Testis (tissue), 3 donors: Measurements from ENCODE around the gene LCK. TPM values are rescaled to one million over a fixed set of nuclear protein-coding genes. Genes with fewer than 3 reads are reported as not detected.
A peak's percentile ranks its signal among the peaks of the same experiment; 100 is the strongest.

Experiments
- DNase-seq: peaks from one replicate; pipeline ENCODE4 v3.0.0-alpha.2; 2019
- H3K27ac ChIP-seq, 2 donors: fragments of 200-600 bp; sonication (generic); one replicate each; pipeline ENCODE4 v1.5.1; 2019
- H3K27me3 ChIP-seq: fragments of 200-600 bp; sonication (generic); one replicate; pipeline ENCODE4 v1.5.1; 2019
- H3K36me3 ChIP-seq: fragments of 200-600 bp; sonication (generic); one replicate; pipeline ENCODE4 v1.5.1; 2017; ENCODE audit warnings: low read depth; ENCODE audit errors: missing control alignments
- H3K4me1 ChIP-seq: fragments of 200-600 bp; sonication (generic); one replicate; pipeline ENCODE4 v1.5.1; 2019
- H3K4me3 ChIP-seq, 2 donors: fragments of 200-600 bp; sonication (generic); one replicate each; pipeline ENCODE4 v1.5.1; 2017 to 2019
- H3K9me3 ChIP-seq: fragments of 200-600 bp; sonication (generic); one replicate; pipeline ENCODE4 v1.5.1; 2017
- POLR2A ChIP-seq: fragments of 450-650 bp; IDR thresholded peaks from one replicate; pipeline ENCODE4 v1.6.1; 2017; ENCODE audit warnings: antibody characterized with exemption, mild to moderate bottlenecking, moderate library complexity
- WGBS, 2 donors: methylation state at CpG; one replicate each; pipeline ENCODE4 v1.1.5; 2018; 5-methylcytosine and 5-hydroxymethylcytosine counted together
- intact Hi-C: fragments of 100-400 bp; cut with DNase I; formaldehyde crosslinking; loops from one replicate; pipeline ENCODE4 v1.15.1; 2023; ENCODE audit warnings: low total_unique reads
- polyA plus RNA-seq: library from polyadenylated mRNA; stranded (reverse); fragments of 350-450 nt; fragmentation: Illumina TruSeq; extraction: RNeasy Lipid Tissue Mini Kit (QIAGEN cat#74804); gene quantifications from one replicate; pipeline ENCODE4 v1.2.3, GENCODE V29; 2014; ENCODE audit warnings: low read depth, low replicate concordance; ENCODE audit not compliant: insufficient read depth
- total RNA-seq, 2 donors: library from RNA; depleted of rRNA; stranded (reverse); fragments of >200 nt; gene quantifications; one replicate each; pipeline ENCODE4 v1.2.3, GENCODE V29; 2016
- TF ChIP-seq, protein P1 (sequence below), 3 experiments: fragments of 450-650 bp in 2 of 3; fragments of 200-600 bp in 1 of 3; sonication (generic) in 1 of 3; IDR thresholded peaks; one replicate each; pipeline ENCODE4 v1.5.1; 2016 to 2019; ENCODE audit warnings: antibody characterized with exemption in 3 of 3, mild to moderate bottlenecking in 2 of 3, moderate library complexity in 1 of 3

Gene LCK
- total and polyA plus RNA-seq, 3 donors from 2014 or later, result 0.79 to 4.3 (median 3.2) TPM

GRCh38 chr1:32272557-32273390, 21.7 kb downstream of the LCK start:
- no peak for DNase-seq
- 71 to 72% methylated on average over 7 of the region's 7 CpGs for WGBS, 2 donors
- no peak overlapping the region for H3K4me3 ChIP-seq
- intact Hi-C loops, result no loop called here
- no peaks in the 10 kb centered on the region for H3K27me3 ChIP-seq
- no peak overlapping the region for H3K27ac ChIP-seq
- no peaks in the 10 kb centered on the region for H3K9me3 ChIP-seq
- no peak for TF ChIP-seq POLR2A
- TF ChIP-seq, protein P1, sequence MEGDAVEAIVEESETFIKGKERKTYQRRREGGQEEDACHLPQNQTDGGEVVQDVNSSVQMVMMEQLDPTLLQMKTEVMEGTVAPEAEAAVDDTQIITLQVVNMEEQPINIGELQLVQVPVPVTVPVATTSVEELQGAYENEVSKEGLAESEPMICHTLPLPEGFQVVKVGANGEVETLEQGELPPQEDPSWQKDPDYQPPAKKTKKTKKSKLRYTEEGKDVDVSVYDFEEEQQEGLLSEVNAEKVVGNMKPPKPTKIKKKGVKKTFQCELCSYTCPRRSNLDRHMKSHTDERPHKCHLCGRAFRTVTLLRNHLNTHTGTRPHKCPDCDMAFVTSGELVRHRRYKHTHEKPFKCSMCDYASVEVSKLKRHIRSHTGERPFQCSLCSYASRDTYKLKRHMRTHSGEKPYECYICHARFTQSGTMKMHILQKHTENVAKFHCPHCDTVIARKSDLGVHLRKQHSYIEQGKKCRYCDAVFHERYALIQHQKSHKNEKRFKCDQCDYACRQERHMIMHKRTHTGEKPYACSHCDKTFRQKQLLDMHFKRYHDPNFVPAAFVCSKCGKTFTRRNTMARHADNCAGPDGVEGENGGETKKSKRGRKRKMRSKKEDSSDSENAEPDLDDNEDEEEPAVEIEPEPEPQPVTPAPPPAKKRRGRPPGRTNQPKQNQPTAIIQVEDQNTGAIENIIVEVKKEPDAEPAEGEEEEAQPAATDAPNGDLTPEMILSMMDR (IDR thresholded peaks at IDR 0.05), result no peak
- H3K36me3 ChIP-seq, result no peaks in the 10 kb centered on the region
- no peaks in the 10 kb centered on the region for H3K4me1 ChIP-seq

GRCh38 chr1:32273391-32274208, 22.5 kb downstream of the LCK start:
- TF ChIP-seq, protein P1 (IDR thresholded peaks at IDR 0.05), result no peak
- no peak for TF ChIP-seq POLR2A
- 38 to 44% methylated on average over 10 of the region's 10 CpGs for WGBS, 2 donors
- no peaks in the 10 kb centered on the region for H3K27me3 ChIP-seq

GRCh38 chr1:32274646-32275340, 23.7 kb downstream of the LCK start:
- 40 to 60% methylated on average over 23 to 31 of the region's 31 CpGs for WGBS, 2 donors

More at GRCh38 chr1:32273391-32274208, 22.5 kb downstream of the LCK start:
- intact Hi-C loops, result no loop called here
- Histone ChIP-seq H3K4me1 (no peaks in the 10 kb centered on the region), H3K9me3 (no peaks in the 10 kb centered on the region), H3K27ac (no peak overlapping the region), H3K4me3 (no peak overlapping the region), H3K36me3 (no peaks in the 10 kb centered on the region)
- DNase-seq, result no peak

GRCh38 chr1:32275424-32275823, 24.4 kb downstream of the LCK start:
- intact Hi-C loops, result no loop called here
- WGBS, 2 donors, result 13 to 22% methylated on average over 10 to 34 of the region's 41 CpGs
- Histone ChIP-seq H3K27me3 (no peaks in the 10 kb centered on the region), H3K27ac (no peak overlapping the region), H3K4me1 (no peaks in the 10 kb centered on the region), H3K4me3 (peak overlapping the region; percentile 19 to 36), H3K36me3 (no peaks in the 10 kb centered on the region), H3K9me3 (no peaks in the 10 kb centered on the region)
- no peak for TF ChIP-seq POLR2A
- TF ChIP-seq, protein P1 (IDR thresholded peaks at IDR 0.05), result no peak
- no peak for DNase-seq

More at GRCh38 chr1:32274646-32275340, 23.7 kb downstream of the LCK start:
- no peaks in the 10 kb centered on the region for H3K4me1 ChIP-seq
- H3K27ac ChIP-seq, result no peak overlapping the region
- no peaks in the 10 kb centered on the region for H3K27me3 ChIP-seq
- H3K9me3 ChIP-seq, result no peaks in the 10 kb centered on the region
- no peak for TF ChIP-seq POLR2A
- TF ChIP-seq, protein P1 (IDR thresholded peaks at IDR 0.05), result no peak
- no peak for DNase-seq
- H3K36me3 ChIP-seq, result no peaks in the 10 kb centered on the region
- H3K4me3 ChIP-seq, result peak overlapping the region; percentile 19 to 36
- intact Hi-C loops, result no loop called here
